HEK293 (cell line): ENCODE results near the gene SLC31A1.

Experiments
- GLIS1 ChIP-seq: fragments of 450-650 bp; formaldehyde crosslinking; IDR thresholded peaks from 2 replicates; pipeline ENCODE4 v1.5.1; 2016; ENCODE audit warnings: missing biosample characterization, missing genetic modification characterization
- GLIS2 ChIP-seq: fragments of 450-650 bp; formaldehyde crosslinking; IDR thresholded peaks from 2 replicates; pipeline ENCODE4 v1.5.1; 2016; ENCODE audit warnings: missing biosample characterization, missing genetic modification characterization
- IKZF3 ChIP-seq: fragments of 450-650 bp; IDR thresholded peaks from 2 replicates; pipeline ENCODE4 v1.5.0; 2018; ENCODE audit warnings: missing biosample characterization, mild to moderate bottlenecking, missing genetic modification characterization, moderate library complexity
- MEIS1 ChIP-seq: sonication (generic); formaldehyde crosslinking; IDR thresholded peaks from 2 replicates; pipeline ENCODE4 v1.8.1; 2022; ENCODE audit warnings: missing genetic modification reagents, mild to moderate bottlenecking, borderline replicate concordance
- SP3 ChIP-seq: fragments of 450-650 bp; formaldehyde crosslinking; IDR thresholded peaks from 2 replicates; pipeline ENCODE4 v1.5.1; 2016; ENCODE audit warnings: missing biosample characterization, missing genetic modification characterization
- WT1 ChIP-seq: fragments of 450-650 bp; formaldehyde crosslinking; IDR thresholded peaks from 2 replicates; pipeline ENCODE4 v1.5.1; 2016; ENCODE audit warnings: missing biosample characterization, missing genetic modification characterization
- YY2 ChIP-seq: fragments of 450-650 bp; formaldehyde crosslinking; IDR thresholded peaks from 2 replicates; pipeline ENCODE4 v1.5.1; 2016; ENCODE audit warnings: missing biosample characterization, missing genetic modification characterization
- ZBTB11 ChIP-seq: fragments of 450-650 bp; formaldehyde crosslinking; conservative IDR thresholded peaks from 2 replicates; pipeline ENCODE4 v1.5.1; 2016; ENCODE audit warnings: low read depth, missing biosample characterization, missing genetic modification characterization
- ZNF18 ChIP-seq: fragments of 450-650 bp; formaldehyde crosslinking; IDR thresholded peaks from 2 replicates; pipeline ENCODE4 v1.5.1; 2016; ENCODE audit warnings: missing biosample characterization, missing genetic modification characterization
- ZNF23 ChIP-seq: fragments of 450-650 bp; formaldehyde crosslinking; IDR thresholded peaks from 2 replicates; pipeline ENCODE4 v1.5.1; 2016; ENCODE audit warnings: missing biosample characterization, missing genetic modification characterization, borderline replicate concordance
- ZNF350 ChIP-seq: fragments of 450-650 bp; formaldehyde crosslinking; IDR thresholded peaks from 2 replicates; pipeline ENCODE4 v1.5.0; 2017; ENCODE audit warnings: missing biosample characterization, mild to moderate bottlenecking, missing genetic modification characterization
- ZNF558 ChIP-seq: fragments of 450-650 bp; formaldehyde crosslinking; IDR thresholded peaks from 2 replicates; pipeline ENCODE4 v1.5.1; 2016; ENCODE audit warnings: missing biosample characterization, missing genetic modification characterization
- ZNF623 ChIP-seq: fragments of 450-650 bp; formaldehyde crosslinking; IDR thresholded peaks from 2 replicates; pipeline ENCODE4 v1.5.1; 2016; ENCODE audit warnings: missing biosample characterization, missing genetic modification characterization
- ZNF654 ChIP-seq: fragments of 450-650 bp; formaldehyde crosslinking; IDR thresholded peaks from 2 replicates; pipeline ENCODE4 v1.5.1; 2016; ENCODE audit warnings: low read depth, missing biosample characterization, missing genetic modification characterization
- ZNF660 ChIP-seq: fragments of 450-650 bp; IDR thresholded peaks from 2 replicates; pipeline ENCODE4 v1.5.1; 2018; ENCODE audit warnings: missing biosample characterization, mild to moderate bottlenecking, missing genetic modification characterization
- ZNF692 ChIP-seq: fragments of 450-650 bp; formaldehyde crosslinking; IDR thresholded peaks from 2 replicates; pipeline ENCODE4 v1.5.1; 2016; ENCODE audit warnings: missing biosample characterization, missing genetic modification characterization
- ZNF701 ChIP-seq: fragments of 450-650 bp; formaldehyde crosslinking; IDR thresholded peaks from 2 replicates; pipeline ENCODE4 v1.5.1; 2016; ENCODE audit warnings: missing biosample characterization, missing genetic modification characterization
- ZNF704 ChIP-seq: fragments of 450-650 bp; formaldehyde crosslinking; IDR thresholded peaks from 2 replicates; pipeline ENCODE4 v1.5.1; 2016; ENCODE audit warnings: missing biosample characterization, missing genetic modification characterization
- ZNF768 ChIP-seq: fragments of 450-650 bp; formaldehyde crosslinking; IDR thresholded peaks from 2 replicates; pipeline ENCODE4 v1.5.1; 2018; ENCODE audit warnings: missing biosample characterization, mild to moderate bottlenecking, missing genetic modification characterization
- ZNF791 ChIP-seq: fragments of 450-650 bp; formaldehyde crosslinking; IDR thresholded peaks from 2 replicates; pipeline ENCODE4 v1.5.1; 2016; ENCODE audit warnings: missing biosample characterization, missing genetic modification characterization
- ZXDB ChIP-seq: fragments of 450-650 bp; formaldehyde crosslinking; IDR thresholded peaks from 2 replicates; pipeline ENCODE4 v1.5.1; 2016; ENCODE audit warnings: missing biosample characterization, missing genetic modification characterization
- TF ChIP-seq, protein P1 (sequence below): fragments of 450-650 bp; formaldehyde crosslinking; IDR thresholded peaks from 2 replicates; pipeline ENCODE4 v1.5.1; 2017; ENCODE audit warnings: missing biosample characterization, missing genetic modification characterization
- TF ChIP-seq, protein P2 (sequence below): fragments of 450-650 bp; formaldehyde crosslinking; IDR thresholded peaks from 2 replicates; pipeline ENCODE4 v1.5.1; 2016; ENCODE audit warnings: missing biosample characterization, missing genetic modification characterization
- TF ChIP-seq, protein P3 (sequence below): fragments of 450-650 bp; formaldehyde crosslinking; IDR thresholded peaks from 2 replicates; pipeline ENCODE4 v1.5.1; 2016; ENCODE audit warnings: missing biosample characterization, missing genetic modification characterization
- TF ChIP-seq, protein P4 (sequence below): fragments of 450-650 bp; formaldehyde crosslinking; IDR thresholded peaks from 2 replicates; pipeline ENCODE4 v1.5.1; 2016; ENCODE audit warnings: missing biosample characterization, missing genetic modification characterization

Gene SLC31A1

DNA sequence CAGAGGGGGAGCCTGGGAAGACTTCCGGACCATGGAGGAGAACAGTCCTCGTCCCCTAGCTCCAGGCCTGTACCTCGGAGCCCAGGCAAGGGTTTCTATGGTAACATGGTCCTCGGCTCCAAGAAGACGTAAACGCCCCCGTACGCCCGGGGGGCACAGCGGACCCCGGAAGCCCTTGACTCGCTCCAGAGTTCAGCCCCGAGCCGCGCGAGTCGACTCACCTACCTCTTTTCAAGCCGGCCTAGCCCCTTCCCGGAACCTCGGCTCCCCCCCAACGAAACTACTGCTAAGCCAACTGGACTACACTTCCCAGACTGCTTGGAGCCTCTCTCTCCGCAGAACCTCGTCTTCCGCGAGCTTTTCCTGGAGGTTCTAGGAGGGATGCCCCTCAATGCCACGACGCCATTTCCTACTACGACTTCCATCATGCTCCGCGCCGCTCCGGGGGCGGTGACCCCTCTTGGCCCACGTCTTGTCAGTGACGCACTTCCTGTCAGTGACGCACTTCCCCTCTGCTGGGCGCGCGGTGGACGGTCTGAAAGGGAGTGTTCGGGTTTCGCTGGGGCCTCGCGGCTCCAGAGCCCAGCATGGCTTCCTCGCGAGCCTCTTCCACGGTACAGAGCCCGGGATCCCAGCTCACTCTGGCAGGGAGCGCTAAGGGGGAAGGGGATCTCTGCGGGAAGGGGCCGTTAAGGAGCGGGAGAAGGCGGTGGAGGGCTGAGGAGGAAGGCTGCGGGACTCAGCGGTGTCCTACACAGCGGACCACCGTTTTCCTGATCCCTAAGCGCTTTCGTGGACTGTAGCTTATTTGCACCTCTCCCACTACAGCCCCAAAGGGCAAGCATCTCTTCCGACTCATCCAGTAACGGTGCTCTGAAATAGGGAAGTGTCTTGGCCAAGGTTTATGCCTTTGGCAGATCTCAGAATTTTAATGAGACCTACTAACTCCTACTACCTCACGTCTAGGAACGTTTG, 54.1 kb downstream of the SLC31A1 start, which contains the start of the genes CDC26 and PRPF4 (continued):
- TF ChIP-seq, protein P1, sequence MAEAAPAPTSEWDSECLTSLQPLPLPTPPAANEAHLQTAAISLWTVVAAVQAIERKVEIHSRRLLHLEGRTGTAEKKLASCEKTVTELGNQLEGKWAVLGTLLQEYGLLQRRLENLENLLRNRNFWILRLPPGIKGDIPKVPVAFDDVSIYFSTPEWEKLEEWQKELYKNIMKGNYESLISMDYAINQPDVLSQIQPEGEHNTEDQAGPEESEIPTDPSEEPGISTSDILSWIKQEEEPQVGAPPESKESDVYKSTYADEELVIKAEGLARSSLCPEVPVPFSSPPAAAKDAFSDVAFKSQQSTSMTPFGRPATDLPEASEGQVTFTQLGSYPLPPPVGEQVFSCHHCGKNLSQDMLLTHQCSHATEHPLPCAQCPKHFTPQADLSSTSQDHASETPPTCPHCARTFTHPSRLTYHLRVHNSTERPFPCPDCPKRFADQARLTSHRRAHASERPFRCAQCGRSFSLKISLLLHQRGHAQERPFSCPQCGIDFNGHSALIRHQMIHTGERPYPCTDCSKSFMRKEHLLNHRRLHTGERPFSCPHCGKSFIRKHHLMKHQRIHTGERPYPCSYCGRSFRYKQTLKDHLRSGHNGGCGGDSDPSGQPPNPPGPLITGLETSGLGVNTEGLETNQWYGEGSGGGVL (tag by site-specific recombination) = peak; percentile 48; the same call in 1 of the 2 replicates
- no peak for TF ChIP-seq ZNF18 (tag by site-specific recombination)
- TF ChIP-seq ZNF558 (tag by site-specific recombination) = no peak
- TF ChIP-seq ZNF654 (tag by site-specific recombination) = no peak
- TF ChIP-seq WT1 = peak; percentile 50; the same call in 1 of the 2 replicates
- TF ChIP-seq, protein P2, sequence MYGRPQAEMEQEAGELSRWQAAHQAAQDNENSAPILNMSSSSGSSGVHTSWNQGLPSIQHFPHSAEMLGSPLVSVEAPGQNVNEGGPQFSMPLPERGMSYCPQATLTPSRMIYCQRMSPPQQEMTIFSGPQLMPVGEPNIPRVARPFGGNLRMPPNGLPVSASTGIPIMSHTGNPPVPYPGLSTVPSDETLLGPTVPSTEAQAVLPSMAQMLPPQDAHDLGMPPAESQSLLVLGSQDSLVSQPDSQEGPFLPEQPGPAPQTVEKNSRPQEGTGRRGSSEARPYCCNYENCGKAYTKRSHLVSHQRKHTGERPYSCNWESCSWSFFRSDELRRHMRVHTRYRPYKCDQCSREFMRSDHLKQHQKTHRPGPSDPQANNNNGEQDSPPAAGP (tag by site-specific recombination) = peak; percentile 43; the same call in 1 of the 2 replicates
- TF ChIP-seq ZNF692 (tag by site-specific recombination) = peak; percentile 40; the same call in 1 of the 2 replicates
- peak; percentile 87 for TF ChIP-seq GLIS2
- peak; percentile 84 for TF ChIP-seq ZXDB
- TF ChIP-seq SP3 (tag by site-specific recombination) = peak; percentile 87
- TF ChIP-seq, protein P3, sequence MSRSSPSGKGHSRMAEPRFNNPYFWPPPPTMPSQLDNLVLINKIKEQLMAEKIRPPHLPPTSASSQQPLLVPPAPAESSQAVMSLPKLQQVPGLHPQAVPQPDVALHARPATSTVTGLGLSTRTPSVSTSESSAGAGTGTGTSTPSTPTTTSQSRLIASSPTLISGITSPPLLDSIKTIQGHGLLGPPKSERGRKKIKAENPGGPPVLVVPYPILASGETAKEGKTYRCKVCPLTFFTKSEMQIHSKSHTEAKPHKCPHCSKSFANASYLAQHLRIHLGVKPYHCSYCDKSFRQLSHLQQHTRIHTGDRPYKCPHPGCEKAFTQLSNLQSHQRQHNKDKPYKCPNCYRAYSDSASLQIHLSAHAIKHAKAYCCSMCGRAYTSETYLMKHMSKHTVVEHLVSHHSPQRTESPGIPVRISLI = no peak
- no peak for TF ChIP-seq ZNF701 (tag by site-specific recombination)
- peak; percentile 81; the same call in 1 of the 2 replicates for TF ChIP-seq YY2
- no peak for TF ChIP-seq ZNF350 (tag by site-specific recombination)
- no peak for TF ChIP-seq ZNF768 (tag by site-specific recombination)
- 0 out of 2 replicates have a peak, but pooled peaks have one; percentile 17 for TF ChIP-seq ZNF660 (tag by site-specific recombination)
- TF ChIP-seq ZNF23 (tag by site-specific recombination) = no peak
- no peak for TF ChIP-seq ZNF791 (tag by site-specific recombination)
- TF ChIP-seq IKZF3 = peak; percentile 68; the same call in 1 of the 2 replicates
- TF ChIP-seq ZNF623 (tag by site-specific recombination) = no peak
- peak; percentile 71 for TF ChIP-seq GLIS1 (tag by site-specific recombination)
- TF ChIP-seq, protein P4, sequence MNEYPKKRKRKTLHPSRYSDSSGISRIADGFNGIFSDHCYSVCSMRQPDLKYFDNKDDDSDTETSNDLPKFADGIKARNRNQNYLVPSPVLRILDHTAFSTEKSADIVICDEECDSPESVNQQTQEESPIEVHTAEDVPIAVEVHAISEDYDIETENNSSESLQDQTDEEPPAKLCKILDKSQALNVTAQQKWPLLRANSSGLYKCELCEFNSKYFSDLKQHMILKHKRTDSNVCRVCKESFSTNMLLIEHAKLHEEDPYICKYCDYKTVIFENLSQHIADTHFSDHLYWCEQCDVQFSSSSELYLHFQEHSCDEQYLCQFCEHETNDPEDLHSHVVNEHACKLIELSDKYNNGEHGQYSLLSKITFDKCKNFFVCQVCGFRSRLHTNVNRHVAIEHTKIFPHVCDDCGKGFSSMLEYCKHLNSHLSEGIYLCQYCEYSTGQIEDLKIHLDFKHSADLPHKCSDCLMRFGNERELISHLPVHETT (tag by site-specific recombination) = peak; percentile 40; the same call in 1 of the 2 replicates
- no peak for TF ChIP-seq MEIS1
- peak; percentile 90 for TF ChIP-seq ZBTB11 (tag by site-specific recombination)
- no peak for TF ChIP-seq ZNF704
